Right ventricle myocardium inferior (tissue), 1 donor: ENCODE data around the gene ARCN1. TPM values are rescaled to one million over a fixed set of nuclear protein-coding genes. Genes with fewer than 3 reads are reported as not detected.

Experiments
- ATAC-seq: fragments of 200-7000 bp; cut with Tn5 transposase; one replicate; pipeline ENCODE4 v1.9.1; 2020; ENCODE audit warnings: mild to moderate bottlenecking, moderate library complexity
- DNase-seq: peaks from one replicate; pipeline ENCODE4 v3.0.0; 2021; ENCODE audit errors: missing footprints
- intact Hi-C: fragments of 100-400 bp; cut with DNase I; formaldehyde crosslinking; loops from one replicate; pipeline ENCODE4 v1.11.0; 2022
- microRNA-seq: library from miRNA; unstranded; fragments of <30 nt; microRNA quantifications from one replicate; pipeline ENCODE4 v1.2.0, GENCODE V29; 2020
- total RNA-seq: library from RNA; stranded (reverse); fragmentation: NEBNext Ultra II Directional; extraction: Animal tissue kit (Norgen Biotek cat#: 25700); gene quantifications from one replicate; pipeline ENCODE4 v1.2.1, GENCODE V29; 2021
- donor health status: DM: no; HTN: yes; CAD: no; lungs with severe emphysema.

Gene ARCN1
- total RNA-seq, 1 donor from 2014 or later: 93.4 TPM

DNA sequence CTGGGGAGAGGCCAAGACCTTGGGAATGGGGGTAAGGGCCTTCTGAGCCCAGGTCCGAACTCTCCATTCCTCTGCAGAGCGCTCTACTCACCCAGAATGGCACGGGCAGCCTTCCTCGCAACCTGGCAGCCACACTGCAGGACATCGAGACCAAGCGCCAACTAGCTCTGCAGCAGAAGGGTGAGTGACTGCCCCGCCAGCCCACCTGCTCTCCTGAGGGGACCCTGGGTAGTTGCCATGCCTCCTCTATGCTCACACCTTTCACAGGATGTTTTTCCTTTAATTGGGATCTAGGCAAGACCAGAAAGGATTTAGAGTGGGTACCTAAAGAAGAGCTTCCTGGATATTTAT, 71.8 kb downstream of the ARCN1 start:
- no peak for DNase-seq
- ATAC-seq: peak; percentile 1
- intact Hi-C loops: no loop called here

DNA sequence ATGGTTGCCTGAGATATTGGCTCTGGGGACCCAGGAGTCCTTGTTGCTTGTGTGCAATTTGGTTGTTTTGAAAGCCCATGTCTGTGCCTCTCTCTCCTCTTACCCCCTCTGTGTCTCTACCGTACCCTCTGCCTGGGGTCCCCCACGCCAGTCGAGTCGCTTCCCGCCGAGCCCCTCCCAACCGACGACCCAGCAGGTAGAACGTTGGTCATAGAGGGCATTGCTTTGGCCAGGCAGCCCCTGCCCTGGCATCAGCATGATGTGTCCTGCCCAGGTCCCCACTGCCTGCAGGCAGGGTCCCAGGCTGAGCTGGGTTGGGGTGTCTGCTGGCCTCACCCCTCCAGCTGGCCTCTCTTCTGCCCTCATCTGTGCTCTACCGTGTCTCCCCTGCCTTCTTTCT, 72.3 kb downstream of the ARCN1 start:
- DNase-seq (no peak), ATAC-seq (no peak)
- intact Hi-C loops: no loop called here

DNA sequence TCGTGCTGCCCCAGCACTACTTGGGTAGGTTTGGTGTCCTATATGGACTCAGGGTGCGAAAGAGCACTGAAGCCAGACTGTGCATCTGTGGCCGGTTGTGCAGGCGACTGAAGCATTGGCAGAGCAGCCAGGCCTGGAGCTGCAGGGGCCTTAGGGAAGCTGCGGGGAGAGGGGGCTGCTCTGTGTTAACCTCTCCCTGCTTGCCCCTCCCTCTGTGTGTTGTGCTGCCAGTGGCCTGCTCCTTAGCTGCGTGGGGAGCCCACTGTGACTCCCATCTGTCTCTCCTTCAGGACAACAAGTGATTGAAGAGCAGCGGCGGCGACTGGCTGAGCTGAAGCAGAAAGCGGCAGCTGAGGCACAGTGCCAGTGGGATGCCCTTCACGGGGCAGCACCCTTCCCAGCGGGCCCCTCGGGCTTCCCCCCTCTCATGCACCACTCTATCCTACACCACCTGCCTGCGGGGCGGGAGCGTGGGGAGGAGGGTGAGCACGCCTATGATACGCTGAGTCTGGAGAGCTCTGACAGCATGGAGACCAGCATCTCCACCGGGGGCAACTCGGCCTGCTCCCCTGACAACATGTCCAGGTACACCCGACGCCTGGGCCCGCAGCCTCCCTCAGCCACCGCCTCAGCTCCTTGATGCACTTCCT, 73.0 kb downstream of the ARCN1 start:
- no peak for DNase-seq
- ATAC-seq: no peak
- intact Hi-C loops: no loop called here

DNA sequence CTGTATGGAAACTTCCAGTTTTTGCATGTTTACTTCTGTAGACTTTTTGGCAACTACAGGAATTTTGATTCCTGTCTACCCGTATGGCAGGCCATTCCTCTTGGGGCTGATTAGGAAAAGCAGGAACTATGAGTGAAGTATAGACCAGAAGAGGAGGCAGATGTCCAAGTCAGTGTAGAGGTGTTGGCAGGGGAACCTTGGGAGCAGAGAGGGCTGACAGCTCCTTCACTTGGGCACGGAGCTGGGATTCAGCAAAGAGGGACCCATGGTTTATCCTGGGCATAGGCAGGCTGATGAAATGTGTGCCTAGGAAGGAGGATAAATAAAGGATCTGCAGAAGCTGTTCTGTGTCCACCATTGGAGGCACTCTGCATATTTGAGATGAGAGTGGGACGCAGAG, 74.2 kb downstream of the ARCN1 start:
- no peak for DNase-seq
- intact Hi-C loops: no loop called here
- no peak for ATAC-seq

DNA sequence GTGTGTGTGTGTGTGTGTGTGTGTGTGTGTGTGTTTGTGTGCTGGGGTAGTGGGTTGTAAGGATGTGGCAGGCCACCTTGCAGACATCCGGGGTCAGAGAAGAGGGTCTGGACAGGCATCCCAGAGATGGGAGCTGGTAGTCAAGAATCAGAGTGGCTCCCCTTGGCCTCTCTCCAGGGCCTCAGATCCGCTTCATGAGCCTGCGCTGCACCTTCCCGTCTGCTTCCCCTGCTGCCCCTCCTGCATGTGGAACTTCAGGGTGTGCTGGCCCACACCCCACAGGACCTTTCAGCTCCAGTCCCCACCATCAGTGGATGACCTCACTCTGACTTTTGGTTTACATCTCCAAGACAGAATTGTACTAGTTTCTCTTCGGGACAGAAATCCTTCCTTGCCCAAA, 76.1 kb downstream of the ARCN1 start:
- no peak for ATAC-seq
- intact Hi-C loops: no loop called here
- no peak for DNase-seq

DNA sequence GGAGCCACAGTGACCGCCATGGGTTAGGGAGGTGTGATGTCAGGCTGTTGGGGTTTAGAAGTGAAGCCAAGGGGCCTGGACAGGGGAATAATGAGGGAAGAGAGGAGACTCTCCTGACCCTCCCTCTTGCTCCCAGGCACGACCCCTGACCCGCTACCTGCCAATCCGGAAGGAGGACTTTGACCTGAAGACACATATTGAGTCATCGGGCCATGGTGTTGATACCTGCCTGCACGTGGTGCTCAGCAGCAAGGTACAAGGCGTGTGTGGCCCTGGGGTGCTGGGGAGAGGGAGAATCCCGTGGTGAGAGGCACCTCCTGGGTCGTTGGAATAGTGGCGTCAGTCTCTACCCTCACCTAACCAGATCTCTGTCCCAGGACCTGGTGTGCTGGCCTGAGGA, 77.7 kb downstream of the ARCN1 start:
- DNase-seq: no peak
- no peak for ATAC-seq
- intact Hi-C loops: no loop called here

DNA sequence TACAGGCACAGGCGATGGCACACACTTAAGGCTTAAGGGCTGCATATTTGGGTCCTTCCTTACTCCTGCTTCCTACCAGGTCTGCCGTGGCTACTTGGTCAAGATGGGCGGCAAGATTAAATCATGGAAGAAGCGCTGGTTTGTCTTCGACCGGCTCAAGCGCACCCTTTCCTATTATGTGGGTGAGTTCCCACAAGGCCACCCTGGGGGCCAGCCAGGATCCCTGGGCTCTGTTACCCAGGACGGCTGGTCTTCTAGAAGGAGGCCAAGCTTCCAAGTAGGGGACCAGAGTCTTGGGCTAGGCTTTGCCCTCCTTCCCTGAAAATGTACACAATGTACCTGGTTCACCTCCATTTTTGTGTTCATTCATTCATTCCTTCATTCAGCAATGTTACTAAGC, 78.2 kb downstream of the ARCN1 start:
- DNase-seq: no peak
- intact Hi-C loops: no loop called here
- ATAC-seq: no peak

DNA sequence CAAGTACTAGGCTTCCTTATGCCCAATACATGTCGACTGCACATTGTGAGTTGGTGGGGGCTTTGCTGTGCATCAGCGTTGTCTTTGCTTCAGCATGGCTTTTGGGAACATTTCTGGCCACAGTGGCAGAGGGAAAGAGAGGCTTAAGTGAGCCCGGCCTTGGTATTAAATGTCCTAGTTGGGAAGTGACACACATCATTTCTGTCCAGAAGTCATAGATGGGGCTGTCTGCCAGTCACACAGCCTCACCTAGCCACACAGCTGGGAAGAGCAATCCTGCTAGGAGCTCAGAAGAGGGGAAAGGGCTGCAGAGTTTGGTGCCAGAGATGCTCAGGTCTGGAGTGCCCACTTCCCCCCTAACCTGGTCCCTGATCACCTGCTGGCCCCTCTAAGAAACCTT, 79.6 kb downstream of the ARCN1 start:
- DNase-seq (no peak), ATAC-seq (no peak)
- intact Hi-C loops: no loop called here

Small RNA genes lying within 50 kb of the gene (microRNA-seq; reads per million reads assigned to microRNA genes)
- gene MIR6716: not detected

Other genes starting within 250 kb of the ARCN1 start
- not detected for gene CD3D, start 229.7 kb upstream of the ARCN1 start, total RNA-seq
- gene CD3G, start 228.1 kb upstream of the ARCN1 start, total RNA-seq: 0.78 TPM
- 32.0 TPM for gene UBE4A, start 212.8 kb upstream of the ARCN1 start, total RNA-seq
- 762 TPM for gene ATP5MG, start 170.8 kb upstream of the ARCN1 start, total RNA-seq
- 24.3 TPM for gene KMT2A, start 135.9 kb upstream of the ARCN1 start, total RNA-seq
- 0.92 TPM for gene TTC36, start 44.9 kb upstream of the ARCN1 start, total RNA-seq
- 10.8 TPM for gene TMEM25, start 41.2 kb upstream of the ARCN1 start, total RNA-seq
- 24.9 TPM for gene IFT46, start 6.5 kb upstream of the ARCN1 start, total RNA-seq
- gene PHLDB1, start 35.2 kb downstream of the ARCN1 start, total RNA-seq: 115 TPM
- gene TREH, start 107.2 kb downstream of the ARCN1 start, total RNA-seq: not detected
- 121 TPM for gene DDX6, start 218.8 kb downstream of the ARCN1 start, total RNA-seq